HCEC 1CT (cell line): ENCODE measurements around the gene SLC17A7.
A peak's percentile ranks its signal among the peaks of the same experiment; 100 is the strongest.

ENCODE experiments used
- DNase-seq: peaks from one replicate; pipeline ENCODE4 v3.0.0-alpha.2; 2017

The SLC17A7 gene

DNA sequence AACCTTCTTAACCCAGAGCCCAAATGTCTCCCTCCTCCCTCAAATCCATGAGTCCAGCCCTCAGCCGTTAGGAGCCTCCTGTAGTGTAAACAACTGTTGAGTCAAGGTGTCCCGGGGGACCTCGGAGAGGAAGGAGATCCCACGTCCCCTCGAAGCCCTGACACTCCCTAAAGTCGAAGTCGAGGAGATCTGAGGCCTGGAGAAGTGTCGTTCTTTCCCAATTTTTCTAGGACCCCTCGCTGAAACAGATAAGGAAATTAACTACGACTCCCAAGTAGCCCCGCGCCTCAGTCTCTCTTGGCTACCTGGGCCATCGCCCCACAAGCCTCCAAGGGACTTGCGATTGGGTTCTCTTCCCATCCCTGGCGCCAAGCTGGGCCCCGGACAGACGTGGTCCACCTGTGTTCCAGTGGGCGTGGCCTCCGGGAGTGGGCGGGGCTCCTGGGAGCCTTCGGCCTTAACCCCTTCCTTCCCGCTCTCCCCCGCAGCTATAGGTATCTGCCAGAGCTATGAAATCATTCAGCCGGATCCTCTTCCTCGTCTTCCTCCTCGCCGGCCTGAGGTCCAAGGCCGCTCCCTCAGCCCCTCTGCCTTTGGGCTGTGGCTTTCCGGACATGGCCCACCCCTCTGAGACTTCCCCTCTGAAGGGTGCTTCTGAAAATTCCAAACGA lies 15.3 kb downstream of the SLC17A7 start:
- DNase-seq, result no peak

DNA sequence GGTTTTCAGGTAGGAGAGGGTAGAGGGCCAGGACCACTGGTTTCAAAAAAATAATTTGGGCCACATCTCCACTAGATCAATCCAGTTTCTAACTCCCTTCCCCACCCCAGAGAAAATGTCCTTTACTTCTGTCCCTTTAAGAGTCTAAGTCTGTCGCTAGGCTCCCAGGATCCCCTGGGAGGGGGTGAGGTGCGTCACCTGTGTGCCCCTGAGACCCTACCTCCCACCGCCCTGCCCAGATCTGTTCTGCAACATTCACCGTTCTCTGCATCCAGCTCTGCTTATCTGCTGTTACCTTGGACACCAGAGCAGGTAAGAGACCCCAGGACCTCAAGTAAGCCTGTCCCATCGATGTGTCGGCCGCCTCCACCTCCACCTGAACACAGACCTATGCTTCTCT lies 16.1 kb downstream of the SLC17A7 start, which contains the start of gene GFY:
TSS of gene GFY (plus strand) at position 211 of the 400 bp plus-strand sequence. CDS start 1,043 bp downstream, outside the sequence.
- DNase-seq, result no peak

DNA sequence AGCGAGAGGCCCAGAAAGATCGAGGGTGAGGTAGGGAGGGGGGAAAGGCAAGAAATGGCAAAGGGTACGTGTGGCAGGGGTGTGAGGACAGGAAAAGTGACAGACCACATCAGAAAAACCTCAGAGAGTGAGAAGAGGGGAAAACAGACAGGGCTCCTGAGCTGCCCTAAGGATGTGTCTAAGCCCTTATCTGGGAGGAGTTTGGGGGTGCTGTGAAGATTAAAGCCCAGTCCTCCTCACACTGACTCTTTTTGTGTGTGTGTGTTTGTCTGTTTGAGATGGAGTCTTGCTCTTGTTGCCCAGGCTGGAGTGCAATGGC lies 17.4 kb downstream of the SLC17A7 start:
- DNase-seq, result no peak

DNA sequence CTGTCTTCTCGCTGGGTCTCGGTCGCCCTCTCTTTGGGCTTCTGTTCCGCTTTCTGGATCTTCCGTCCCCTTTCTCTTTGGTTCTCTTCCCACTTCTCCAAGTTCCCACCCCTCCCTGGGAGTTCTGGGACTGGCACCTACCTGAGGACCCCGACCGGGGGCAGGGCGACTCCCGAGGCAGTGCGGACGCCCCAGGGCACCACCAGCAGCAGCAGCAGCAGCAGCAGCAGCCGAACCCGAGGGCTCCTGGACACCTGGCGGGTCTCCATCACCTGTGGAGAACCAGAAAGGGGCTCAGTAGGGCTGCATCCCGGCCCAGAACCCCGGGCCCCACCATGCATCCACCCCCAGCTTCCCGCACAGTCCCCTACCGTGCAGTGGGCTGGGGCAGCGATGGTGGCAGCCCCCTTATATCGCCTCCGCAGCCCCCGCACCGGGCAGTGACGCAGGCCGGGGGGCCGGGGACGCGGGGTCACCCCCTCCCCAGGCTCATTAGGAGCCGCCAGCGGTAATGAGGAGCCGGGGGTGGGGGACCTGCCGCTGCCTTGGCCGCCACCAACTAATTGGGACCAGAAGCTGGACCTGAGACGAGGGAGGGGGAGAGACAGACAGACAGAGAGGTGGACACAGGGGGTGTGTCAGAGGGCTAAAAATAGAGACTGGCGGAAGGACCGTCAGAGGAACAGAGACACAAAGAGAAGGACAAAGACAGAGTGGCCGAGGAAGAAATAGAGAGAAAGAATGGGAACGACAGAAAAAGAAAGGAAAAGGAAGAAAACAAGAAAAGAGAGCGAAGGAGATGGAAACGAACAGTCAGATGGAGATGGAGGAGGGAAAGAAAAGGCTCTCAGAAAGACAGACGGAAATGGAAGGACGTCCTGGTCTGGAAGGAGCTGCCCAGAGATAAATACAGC lies 18.0 kb downstream of the SLC17A7 start, which contains the start of gene PTH2:
TSS of gene PTH2 (minus strand) at position 371 of the 914 bp plus-strand sequence. CDS start at position 269, 102 bp downstream.
- DNase-seq, result no peak

DNA sequence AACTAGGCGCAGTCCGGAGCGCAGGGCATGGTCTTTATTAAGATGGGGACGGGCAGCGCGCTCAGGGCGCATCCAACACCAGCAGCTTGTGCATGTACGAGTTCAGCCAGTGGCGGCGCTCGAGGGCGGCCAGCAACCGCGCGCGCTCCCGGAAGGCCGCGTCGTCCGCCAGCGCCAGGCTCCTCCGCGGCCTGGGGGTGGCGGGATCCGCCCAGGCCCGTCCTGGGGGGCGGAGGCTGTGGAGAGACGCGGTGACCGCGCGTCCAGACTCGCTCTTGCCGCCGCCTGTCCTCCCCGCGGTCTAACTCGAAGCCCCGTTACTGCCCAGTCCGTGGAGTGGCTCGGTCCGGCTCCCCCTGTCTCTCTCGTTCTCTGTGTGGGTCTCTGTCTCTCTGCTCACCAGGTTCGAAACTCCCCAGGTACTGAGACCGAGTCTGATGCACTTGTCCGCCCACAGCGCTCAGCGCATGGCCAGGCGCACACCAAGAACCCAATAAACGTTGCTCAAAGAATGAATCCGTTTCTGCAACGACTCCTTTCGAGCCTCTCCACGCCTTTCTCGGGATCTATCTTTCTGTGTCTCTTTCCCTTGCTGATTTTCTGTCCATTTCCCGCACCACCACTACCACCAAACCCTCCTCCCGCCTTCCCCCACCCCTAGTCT lies 18.8 kb downstream of the SLC17A7 start:
- no peak for DNase-seq

DNA sequence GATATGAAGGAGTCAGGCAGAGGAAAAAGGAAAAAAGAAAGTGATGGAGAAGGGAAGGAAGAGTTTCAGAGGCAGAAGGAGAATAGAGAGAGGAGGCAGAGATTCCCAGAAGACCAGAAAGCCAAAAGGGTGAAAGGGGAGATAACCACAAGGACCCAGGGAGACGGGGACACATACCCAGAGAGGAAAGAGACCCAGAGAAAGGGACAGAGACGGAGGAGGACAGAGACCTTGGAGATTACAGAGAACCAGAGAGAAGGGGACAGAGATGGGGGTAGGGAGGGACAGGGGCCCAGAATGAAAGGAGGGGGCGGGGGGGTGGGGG lies 19.5 kb downstream of the SLC17A7 start:
- DNase-seq, result no peak

DNA sequence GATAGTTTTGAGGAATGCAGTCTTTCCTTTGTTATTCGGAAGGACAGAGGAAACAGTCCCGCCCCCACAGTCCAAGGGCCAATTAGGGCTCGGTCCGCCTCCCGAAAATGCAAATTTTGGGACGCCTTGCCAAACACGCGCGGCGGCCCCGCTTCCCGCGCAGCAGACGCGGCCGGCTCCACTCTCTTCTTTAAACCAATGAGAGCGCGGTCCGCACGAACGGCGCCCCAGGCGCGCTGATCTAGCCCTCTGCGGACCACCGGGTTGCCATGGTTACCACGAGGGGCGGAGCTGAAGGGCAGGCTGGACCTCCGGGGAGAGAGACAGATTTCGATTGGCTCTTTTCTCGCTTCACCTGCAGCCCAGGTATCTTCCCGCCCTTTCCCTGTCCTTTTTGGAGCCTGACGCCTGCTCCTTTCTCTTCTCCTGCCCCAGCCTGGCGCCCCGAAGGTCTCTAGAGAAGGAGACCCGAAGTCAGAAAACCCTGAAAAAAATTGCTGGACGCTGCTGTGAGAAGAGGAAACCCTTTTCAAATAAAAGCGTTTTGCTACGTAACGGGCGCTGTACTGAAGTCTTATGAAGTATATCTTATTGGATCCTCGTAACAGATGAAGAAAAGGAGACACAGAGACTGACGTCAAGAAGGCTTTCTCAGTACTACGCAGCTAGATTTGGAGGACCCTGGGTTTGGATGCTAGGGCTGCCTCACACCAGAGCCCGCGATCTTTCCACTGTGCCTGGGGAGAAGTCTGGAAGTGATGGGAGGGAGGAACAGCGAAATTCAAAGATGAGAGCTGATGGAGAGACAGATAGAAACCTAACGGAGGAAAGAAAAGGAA lies 20.1 kb downstream of the SLC17A7 start:
- DNase-seq, result no peak

DNA sequence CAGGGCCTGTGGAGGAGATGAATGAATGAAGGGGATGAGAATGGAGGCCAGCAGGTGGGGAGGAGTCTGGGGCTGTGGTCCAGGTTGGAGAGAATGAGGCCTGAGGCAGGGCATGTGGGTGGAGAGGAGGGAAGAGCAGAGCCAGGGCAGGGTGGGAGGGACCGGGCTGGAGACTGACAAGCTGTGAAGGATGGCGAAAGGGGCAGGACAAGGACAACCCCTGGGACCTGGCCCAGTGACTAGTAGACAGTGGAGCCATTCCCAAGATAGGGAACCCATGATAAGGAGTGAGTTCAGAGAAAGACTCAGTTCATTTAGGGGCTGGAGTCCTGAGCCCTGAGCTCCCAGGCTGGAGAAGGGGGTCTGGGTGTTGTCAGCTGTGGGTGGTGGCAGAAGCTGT lies 21.1 kb downstream of the SLC17A7 start:
- DNase-seq, result no peak

DNA sequence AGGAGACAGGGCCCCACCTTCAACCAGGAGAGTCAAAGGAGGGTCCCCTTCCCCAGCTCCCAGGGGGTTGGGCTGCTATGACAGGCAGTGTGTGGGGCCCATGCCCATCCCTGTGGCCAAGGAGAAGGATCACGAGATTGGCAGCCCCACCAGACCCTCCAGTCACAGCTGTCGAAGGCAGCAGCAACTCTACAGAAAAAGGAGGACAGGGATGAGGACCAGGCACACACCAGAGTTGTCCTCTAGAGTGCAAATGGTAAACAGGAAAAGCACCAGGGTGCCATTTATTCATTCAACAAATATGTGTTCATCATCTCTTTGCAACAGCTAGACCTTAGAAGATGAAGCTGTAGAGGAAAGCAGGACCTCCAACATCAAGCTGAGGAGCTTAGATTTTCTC lies 22.2 kb downstream of the SLC17A7 start:
- DNase-seq, result no peak

DNA sequence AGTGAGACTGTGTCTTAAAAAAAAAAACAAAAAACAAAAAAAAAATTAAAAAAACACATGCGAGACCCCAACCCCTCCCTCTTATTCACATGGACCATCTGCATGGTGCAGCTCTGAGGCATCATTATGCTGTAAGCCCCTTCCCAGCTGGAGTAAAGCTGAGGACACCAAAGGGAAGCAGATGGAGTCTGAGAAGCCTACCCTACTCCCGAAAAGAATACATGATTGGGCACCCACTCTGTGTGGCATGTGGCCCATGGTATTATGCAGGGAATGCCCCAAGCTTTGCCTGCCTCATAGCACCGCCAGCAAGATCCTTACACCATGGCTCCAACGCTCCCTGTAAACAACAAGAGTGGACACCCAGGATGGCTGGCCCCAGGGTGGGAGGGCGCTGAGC lies 22.8 kb downstream of the SLC17A7 start:
- DNase-seq, result no peak

DNA sequence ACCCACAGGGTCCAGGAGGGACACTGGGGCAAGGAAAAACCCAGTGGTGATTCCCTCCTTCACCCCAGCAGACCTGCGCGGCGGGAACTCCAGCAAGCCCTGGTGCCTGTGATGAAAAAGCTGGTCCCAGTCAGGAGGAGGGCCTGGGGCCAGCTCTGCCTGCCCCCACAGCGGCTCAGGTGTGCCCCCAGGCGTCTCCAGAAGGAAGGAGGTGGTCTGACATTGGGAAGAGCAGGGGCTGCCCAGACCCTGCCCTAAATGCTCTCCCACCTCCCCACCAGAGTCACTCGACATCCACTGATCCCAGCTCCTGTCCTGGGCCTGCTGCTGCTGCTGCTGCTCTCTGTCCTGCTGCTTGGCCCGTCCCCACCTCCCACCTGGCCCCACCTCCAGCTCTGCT lies 24.2 kb downstream of the SLC17A7 start:
- DNase-seq, result no peak

DNA sequence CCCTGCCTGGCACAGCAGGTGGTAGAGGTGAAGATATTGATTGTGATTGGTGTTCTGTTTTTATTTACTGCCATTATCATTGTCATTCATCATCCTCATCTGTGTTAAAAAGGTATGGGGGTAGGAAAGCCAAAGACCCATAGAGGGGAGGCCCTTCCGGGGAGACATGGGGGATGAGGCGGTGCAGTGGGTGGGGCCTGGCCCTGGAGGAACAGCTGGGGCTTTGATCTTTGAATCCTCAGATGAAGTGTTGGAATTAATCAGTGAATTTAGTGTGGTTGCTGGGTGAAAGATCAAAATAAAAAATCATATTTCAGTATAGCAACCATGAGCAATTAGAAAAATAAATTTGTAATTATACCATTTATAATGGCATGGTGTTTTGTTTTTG lies 25.5 kb downstream of the SLC17A7 start:
- no peak for DNase-seq

DNA sequence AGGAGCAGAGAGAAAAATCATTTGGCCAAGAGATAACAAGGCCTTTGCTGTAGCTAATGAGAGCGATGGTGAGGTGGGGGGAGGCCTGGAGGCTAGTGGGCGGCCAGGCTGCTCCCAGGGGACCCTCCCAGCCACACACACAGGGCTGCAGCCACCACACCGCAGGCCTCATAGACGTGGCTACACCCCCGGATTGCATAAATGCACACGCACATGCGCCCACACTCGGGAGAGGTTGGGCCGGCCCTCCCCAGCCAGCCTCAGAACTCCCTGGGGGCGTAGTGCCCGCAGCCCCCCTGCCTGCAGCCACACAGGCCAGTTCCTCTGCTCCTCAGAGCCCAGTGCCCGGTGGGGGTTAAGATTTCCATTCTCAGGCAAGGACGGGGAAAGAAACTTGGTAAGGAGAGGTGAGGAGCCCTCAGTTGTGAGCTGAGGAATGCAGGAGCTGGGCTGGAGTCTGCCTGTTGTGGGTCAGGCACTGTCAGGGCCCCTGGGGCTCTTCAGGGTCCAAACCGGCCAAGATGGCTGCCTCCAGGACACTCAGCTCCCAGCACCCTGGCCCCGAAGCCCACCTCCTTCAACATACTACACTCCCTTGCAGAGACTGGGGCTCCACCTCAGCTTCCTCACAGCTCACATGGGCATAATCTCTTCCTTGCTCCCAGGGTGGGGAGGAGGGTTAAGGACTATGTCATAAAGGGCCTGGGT lies 26.1 kb downstream of the SLC17A7 start:
- no peak for DNase-seq

DNA sequence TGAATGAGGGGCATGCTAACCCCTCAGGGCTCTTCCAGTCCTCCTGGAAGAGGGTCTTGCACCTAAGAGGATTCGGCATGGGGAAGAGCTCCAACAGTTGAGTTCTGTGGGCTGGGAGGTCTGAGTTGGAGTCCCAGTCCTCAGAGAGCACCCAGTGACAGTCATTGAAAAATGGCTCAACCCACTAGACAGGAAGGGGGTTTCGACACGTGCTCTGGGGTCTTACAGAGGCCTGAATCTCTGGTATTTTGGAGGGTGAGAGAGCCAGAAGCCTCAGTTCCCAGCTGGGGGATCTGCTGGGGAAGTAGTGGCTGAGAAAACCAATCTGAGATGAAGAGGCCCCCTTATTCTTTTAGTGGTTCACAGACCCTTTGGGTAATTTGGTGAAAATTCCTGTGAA lies 27.1 kb downstream of the SLC17A7 start:
- no peak for DNase-seq

DNA sequence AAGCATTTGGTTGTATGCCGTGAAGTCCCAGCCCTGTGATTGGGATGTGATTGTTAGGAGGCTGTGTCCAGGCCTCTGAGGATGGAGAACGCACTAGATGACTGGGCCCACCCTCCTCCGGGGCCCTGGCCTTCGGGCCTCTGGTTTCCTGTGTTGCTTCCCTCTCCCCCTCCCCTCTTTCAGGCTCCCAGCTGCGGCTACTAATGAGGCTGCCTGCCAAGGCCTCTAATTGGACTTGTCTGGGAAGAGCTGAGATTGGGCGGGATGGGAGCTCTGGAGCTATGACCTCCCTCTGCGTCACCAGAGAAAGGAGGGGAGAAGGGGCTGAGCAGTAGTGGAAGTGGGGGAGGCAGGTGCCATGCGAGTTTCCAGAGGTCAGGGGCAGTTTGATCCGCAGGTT lies 28.0 kb downstream of the SLC17A7 start:
- DNase-seq, result no peak

DNA sequence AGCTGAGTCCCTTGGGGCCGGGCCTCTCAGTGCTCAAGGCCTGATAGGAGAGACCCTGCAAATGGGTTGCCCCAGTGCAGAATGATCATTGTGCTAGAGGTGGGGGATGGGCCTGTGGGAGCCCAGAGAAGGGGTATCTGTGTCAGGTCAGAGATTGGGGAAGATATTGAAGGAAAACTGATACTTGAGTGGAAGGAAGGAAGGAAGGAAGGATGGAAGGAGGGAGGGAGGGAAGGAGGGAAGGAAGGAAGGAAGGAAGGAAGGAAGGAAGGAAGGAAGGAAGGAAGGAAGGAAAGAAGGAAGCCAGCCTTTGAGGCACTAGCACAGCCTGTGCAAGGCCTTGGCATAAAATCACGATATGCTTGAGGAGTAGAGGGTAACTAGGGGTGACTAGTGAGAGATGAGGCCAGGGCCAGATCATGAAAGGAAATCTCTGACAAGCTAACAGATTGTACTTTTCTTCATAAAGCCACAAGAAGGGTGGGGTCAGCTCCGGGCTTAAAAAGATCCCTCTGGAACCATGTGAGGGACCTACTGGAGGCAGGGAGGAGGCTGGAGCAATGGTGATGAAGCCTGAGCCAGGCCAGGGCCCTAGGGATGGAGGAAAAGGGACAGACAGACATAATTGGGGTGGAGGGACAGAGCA lies 29.5 kb downstream of the SLC17A7 start:
- DNase-seq, result no peak

DNA sequence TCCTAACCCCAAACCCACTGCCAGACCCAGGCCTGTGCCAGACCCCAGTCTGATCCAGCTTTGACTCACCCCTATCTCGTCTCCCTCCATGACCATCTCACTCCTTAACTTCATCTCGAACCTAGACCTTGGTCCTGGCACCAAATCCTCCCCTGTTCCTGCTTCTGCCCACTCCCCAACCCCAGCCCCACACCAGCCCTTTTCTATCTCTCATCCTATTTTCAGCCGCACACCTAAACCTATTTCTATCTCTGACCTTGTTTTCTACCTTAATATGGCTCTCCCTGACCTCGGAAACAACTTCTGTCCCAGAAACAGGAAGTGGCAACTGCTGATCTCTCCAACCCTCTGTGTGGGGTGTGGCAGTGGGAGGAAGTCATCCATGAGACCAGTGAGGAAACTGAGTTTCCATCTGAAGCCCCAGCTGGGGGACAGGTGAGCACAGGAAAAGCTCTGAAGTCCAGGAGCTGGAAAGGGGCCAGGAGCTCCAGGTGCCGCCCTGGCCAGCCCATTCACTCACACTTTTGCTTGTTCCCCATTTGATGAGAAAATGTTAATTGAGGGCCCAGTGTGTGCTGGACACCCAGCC lies 31.8 kb downstream of the SLC17A7 start:
- no peak for DNase-seq

DNA sequence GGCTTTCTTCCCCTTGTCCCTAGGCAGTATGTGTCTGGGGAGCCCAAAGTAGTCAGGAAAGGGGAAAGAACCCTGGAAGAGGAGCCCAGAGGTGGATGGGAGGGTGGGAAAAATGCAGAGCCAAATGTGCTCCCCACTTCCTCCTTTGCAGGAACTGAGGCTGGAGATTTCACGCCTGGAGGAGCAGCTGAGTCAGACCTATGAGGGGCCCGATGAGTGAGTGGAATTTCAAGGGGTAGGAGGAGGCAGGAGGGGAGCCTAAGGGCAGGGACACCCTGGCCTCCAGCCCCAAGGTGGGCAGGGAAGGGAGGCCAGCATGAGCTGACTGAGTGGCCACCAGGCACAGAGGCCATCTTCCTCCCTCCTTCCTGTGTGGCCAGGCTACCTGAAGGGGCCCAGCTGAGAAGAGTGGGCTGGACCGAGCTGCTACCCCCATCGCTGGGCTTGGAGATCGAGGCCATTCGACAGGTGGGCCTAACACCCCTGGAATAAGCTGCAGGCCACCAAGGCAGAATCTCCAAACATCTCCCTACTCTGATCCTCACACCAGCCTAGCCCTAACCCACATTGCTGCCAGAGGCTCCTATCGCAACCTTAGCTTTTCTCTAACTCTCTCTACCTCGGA lies 32.4 kb downstream of the SLC17A7 start:
- DNase-seq, result peak; percentile 16

DNA sequence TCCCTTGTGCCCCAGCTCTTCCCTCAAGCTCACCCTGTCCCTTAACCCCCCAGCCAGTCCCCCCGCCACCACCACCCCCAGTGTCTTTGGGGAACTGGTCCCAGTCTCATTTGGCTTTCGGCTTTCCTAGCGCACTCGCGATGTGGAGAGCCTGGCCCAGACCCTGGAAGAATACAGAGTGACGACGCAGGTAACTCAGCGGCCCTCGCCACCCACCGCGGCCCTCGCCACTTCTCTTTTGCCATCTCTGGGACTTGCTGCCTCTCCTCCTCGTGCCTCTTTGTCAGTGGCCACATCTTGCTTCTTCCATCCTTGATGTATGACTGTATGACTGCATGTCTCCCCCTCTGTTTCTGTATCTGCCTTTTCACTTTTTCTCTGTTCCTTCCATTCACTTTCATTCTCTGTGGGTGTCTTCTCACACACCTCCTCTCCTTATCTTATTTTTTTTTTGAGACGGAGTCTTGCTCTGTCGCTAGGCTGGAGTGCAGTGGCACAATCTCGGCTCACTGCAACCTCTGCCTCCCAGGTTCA lies 33.8 kb downstream of the SLC17A7 start:
- DNase-seq, result no peak

DNA sequence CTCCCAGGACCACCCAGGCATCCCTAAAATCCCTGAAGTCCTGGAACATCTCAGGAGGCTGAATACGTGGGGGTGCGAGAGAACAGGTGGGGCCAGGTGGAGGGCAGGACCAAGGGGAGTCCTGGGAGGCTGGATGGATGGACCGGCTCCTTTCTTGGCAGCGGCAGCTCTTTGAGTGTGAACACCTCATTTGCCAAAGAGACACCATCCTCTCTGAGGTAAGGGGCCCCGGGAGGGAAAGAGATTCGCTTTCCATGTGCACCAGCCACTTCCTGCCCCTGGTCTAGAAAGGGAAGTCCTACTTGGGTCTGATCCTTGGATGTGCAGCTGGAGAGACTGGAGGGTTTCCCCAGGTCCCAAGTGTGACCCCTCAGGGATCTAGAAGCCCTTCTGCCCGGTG lies 34.2 kb downstream of the SLC17A7 start:
- no peak for DNase-seq
